CD4-positive, alpha-beta T cell (primary cell): ENCODE measurements around the gene REXO5. TPM values are rescaled to one million over a fixed set of nuclear protein-coding genes. Genes with fewer than 3 reads are reported as not detected.

Source experiments
- ATAC-seq: fragments of 200-7000 bp; cut with Tn5 transposase; one replicate; pipeline ENCODE4 v1.10.0; 2022; ENCODE audit warnings: mild to moderate bottlenecking; ENCODE audit not compliant: poor library complexity
- CTCF ChIA-PET: fragments of 350-600 bp; sonication (Branson Sonifier 250); formaldehyde crosslinking; loops from one replicate; lab custom pipeline; 2021; ENCODE audit warnings: antibody characterized with exemption, inconsistent platforms; lab: Charles Lee
- POLR2A ChIA-PET: fragments of 350-600 bp; sonication (Branson Sonifier 250); formaldehyde crosslinking; loops from one replicate; lab custom pipeline; 2021; ENCODE audit warnings: antibody characterized with exemption, inconsistent platforms; lab: Charles Lee
- DNase-seq, 14 experiments: peaks; one replicate each; pipeline ENCODE4 v3.0.0-alpha.2; 2013 to 2020; ENCODE audit warnings: mixed read lengths in 2 of 14
- H3K27ac ChIP-seq, 2 donors: one replicate each; pipeline versions ENCODE4 v1.5.1 to v1.7.0; 2013; ENCODE audit warnings: low read length in 2 of 2, low read depth in 1 of 2, mild to moderate bottlenecking in 1 of 2
- H3K27me3 ChIP-seq, 2 experiments: 1 replicate in 1 of 2; 2 replicates in 1 of 2; pipeline versions ENCODE4 v1.6.1 to v1.7.0; 2013; ENCODE audit warnings: low read length in 2 of 2, control low read depth in 1 of 2, mild to moderate bottlenecking in 1 of 2, moderate library complexity in 1 of 2; ENCODE audit not compliant: insufficient read depth in 2 of 2, control insufficient read depth in 1 of 2
- H3K36me3 ChIP-seq: one replicate; pipeline ENCODE4 v1.6.1; 2013; ENCODE audit warnings: low read length, control low read depth; ENCODE audit not compliant: insufficient read depth
- H3K4me1 ChIP-seq: one replicate; pipeline ENCODE4 v1.6.1; 2013; ENCODE audit warnings: low read length, control low read depth; ENCODE audit not compliant: insufficient read depth
- H3K4me3 ChIP-seq: one replicate; pipeline ENCODE4 v1.5.1; 2013; ENCODE audit warnings: mild to moderate bottlenecking, low read length, moderate library complexity
- H3K9me3 ChIP-seq, 2 experiments: 1 replicate in 1 of 2; 2 replicates in 1 of 2; pipeline versions ENCODE4 v1.6.1 to v1.7.0; 2013; ENCODE audit warnings: low read length in 2 of 2, mild to moderate bottlenecking in 2 of 2, control low read depth in 1 of 2, moderate library complexity in 1 of 2; ENCODE audit not compliant: control insufficient read depth in 1 of 2, insufficient read depth in 1 of 2
- H3K27ac Mint-ChIP-seq: one replicate; pipeline ENCODE4 v1.8.0; 2020; ENCODE audit warnings: mixed read lengths
- H3K27me3 Mint-ChIP-seq: one replicate; pipeline ENCODE4 v1.8.0; 2021; ENCODE audit warnings: mixed read lengths
- H3K36me3 Mint-ChIP-seq: one replicate; pipeline ENCODE4 v1.8.0; 2021; ENCODE audit warnings: low read depth, mixed read lengths
- H3K4me1 Mint-ChIP-seq: one replicate; pipeline ENCODE4 v1.8.0; 2021; ENCODE audit warnings: low read depth, mixed read lengths
- H3K4me3 Mint-ChIP-seq: one replicate; pipeline ENCODE4 v1.8.0; 2020; ENCODE audit warnings: mild to moderate bottlenecking, mixed read lengths
- H3K9me3 Mint-ChIP-seq: one replicate; pipeline ENCODE4 v1.8.0; 2020; ENCODE audit warnings: mixed read lengths
- CTCF ChIP-seq: fragments of 200-600 bp; IDR thresholded peaks from one replicate; pipeline ENCODE4 v1.8.0; 2022; ENCODE audit warnings: antibody characterized with exemption, mild to moderate bottlenecking
- intact Hi-C, 2 experiments: fragments of 100-400 bp; cut with DNase I in 1 of 2; cut with micrococcal nuclease in 1 of 2; formaldehyde crosslinking; loops; one replicate each; pipeline versions ENCODE4 v1.15.1 to v1.9.0; 2023 to 2025; cut with DNase I, micrococcal nuclease
- total RNA-seq, 174 experiments: library from RNA in 2 of 174; stranded (reverse) in 2 of 174; gene quantifications; one replicate each; pipeline ENCODE4 v1.2.3 and lab custom pipeline; 2021 to 2026

REXO5 gene
- total RNA-seq, 2 experiments from 2014 or later = 0.56 TPM; not detected in 1

- H3K27me3 ChIP-seq = no peaks in the 10 kb centered on the region
- H3K9me3 ChIP-seq = no peaks in the 10 kb centered on the region
- intact Hi-C loops = loop anchor here (1.0 to 10.0 kb wide), 10 partner anchors 25 to 705 kb away; no protein-coding TSS in a partner anchor
- ChIA-PET POLR2A (interaction anchor here (1.2 kb wide), 1 partner anchor 21 kb away, joined by 4 read pairs; no protein-coding TSS in a partner anchor), CTCF (interaction anchor here (0.6 to 3.0 kb wide), 6 partner anchors 16 to 234 kb away, joined by 3 to 12 read pairs (median 4); partner anchors contain the start of genes ERI2 and REXO5)
- H3K4me1 ChIP-seq = peaks cover 8% of the 10 kb centered on the region
- ATAC-seq (peak; percentile 57), DNase-seq (peak; percentile 35 to 78 (median 59))
- Mint-ChIP-seq H3K4me3 (no peak overlapping the region), H3K36me3 (no peaks in the 10 kb centered on the region), H3K9me3 (no peaks in the 10 kb centered on the region), H3K27me3 (no peaks in the 10 kb centered on the region), H3K27ac (no peak overlapping the region), H3K4me1 (peaks cover 13% of the 10 kb centered on the region)
- H3K36me3 ChIP-seq = no peaks in the 10 kb centered on the region
- TF ChIP-seq CTCF = peak; percentile 99
- no peak overlapping the region for H3K27ac ChIP-seq
- no peak overlapping the region for H3K4me3 ChIP-seq
These were observed 43.5 kb downstream of the REXO5 start for GRCh38 chr16:20849589-20850390.

GRCh38 chr16:20850981-20851380, 44.7 kb downstream of the REXO5 start:
- H3K4me1 Mint-ChIP-seq = peaks cover 6% of the 10 kb centered on the region
- ATAC-seq (no peak), DNase-seq (no peak)
- POLR2A ChIA-PET = interaction anchor here (0.7 to 1.2 kb wide), 2 partner anchors 20 to 23 kb away, joined by 4 read pairs; no protein-coding TSS in a partner anchor
- no peaks in the 10 kb centered on the region for H3K36me3 ChIP-seq
- no peak overlapping the region for H3K27ac Mint-ChIP-seq
- H3K4me1 ChIP-seq = peaks cover 3% of the 10 kb centered on the region
- H3K27ac ChIP-seq = no peak overlapping the region
- H3K27me3 ChIP-seq = no peaks in the 10 kb centered on the region
- CTCF ChIA-PET = interaction anchor here (1.4 to 3.0 kb wide), 2 partner anchors 23 to 44 kb away, joined by 3 to 12 read pairs; partner anchors contain the start of genes ERI2 and REXO5
- intact Hi-C loops = loop anchor here (1.0 to 10.0 kb wide), 8 partner anchors 24 to 704 kb away; no protein-coding TSS in a partner anchor
- no peaks in the 10 kb centered on the region for H3K27me3 Mint-ChIP-seq
- TF ChIP-seq CTCF = no peak
- H3K4me3 ChIP-seq = no peak overlapping the region
- H3K9me3 Mint-ChIP-seq = no peaks in the 10 kb centered on the region
- no peaks in the 10 kb centered on the region for H3K9me3 ChIP-seq
- no peak overlapping the region for H3K4me3 Mint-ChIP-seq
- peaks cover 7% of the 10 kb centered on the region for H3K36me3 Mint-ChIP-seq

GRCh38 chr16:20851601-20852000, 45.3 kb downstream of the REXO5 start:
- Histone ChIP-seq H3K4me1 (peaks cover 3% of the 10 kb centered on the region), H3K36me3 (no peaks in the 10 kb centered on the region), H3K27me3 (no peaks in the 10 kb centered on the region), H3K27ac (no peak overlapping the region), H3K4me3 (no peak overlapping the region), H3K9me3 (no peaks in the 10 kb centered on the region)
- Mint-ChIP-seq H3K36me3 (peaks cover 7% of the 10 kb centered on the region), H3K9me3 (no peaks in the 10 kb centered on the region), H3K27me3 (no peaks in the 10 kb centered on the region), H3K27ac (no peak overlapping the region), H3K4me3 (no peak overlapping the region), H3K4me1 (peaks cover 6% of the 10 kb centered on the region)
- ATAC-seq (no peak), DNase-seq (no peak)
- TF ChIP-seq CTCF = no peak
- intact Hi-C loops = loop anchor here (2.0 to 10.0 kb wide), 5 partner anchors 23 to 703 kb away; no protein-coding TSS in a partner anchor
- ChIA-PET POLR2A (no interaction called here), CTCF (no interaction called here)
